Uterus (tissue), 2 donors: ENCODE data around the gene LRP1B.

ENCODE experiments used
- POLR2A ChIP-seq, 2 donors: fragments of 450-650 bp; IDR thresholded peaks; one replicate each; pipeline ENCODE4 v1.6.1; 2016; ENCODE audit warnings: antibody characterized with exemption in 2 of 2, mild to moderate bottlenecking in 1 of 2, moderate library complexity in 1 of 2
- TF ChIP-seq, protein P1 (sequence below), 4 experiments: fragments of 200-600 bp in 2 of 4; fragments of 450-650 bp in 2 of 4; sonication (generic) in 2 of 4; IDR thresholded peaks; one replicate each; pipeline ENCODE4 v1.5.1; 2016 to 2019; ENCODE audit warnings: antibody characterized with exemption in 4 of 4, mild to moderate bottlenecking in 2 of 4, moderate library complexity in 1 of 4

GRCh38 chr2:141065042-141065441 is 1065.8 kb downstream of the LRP1B start:
- TF ChIP-seq, protein P1, sequence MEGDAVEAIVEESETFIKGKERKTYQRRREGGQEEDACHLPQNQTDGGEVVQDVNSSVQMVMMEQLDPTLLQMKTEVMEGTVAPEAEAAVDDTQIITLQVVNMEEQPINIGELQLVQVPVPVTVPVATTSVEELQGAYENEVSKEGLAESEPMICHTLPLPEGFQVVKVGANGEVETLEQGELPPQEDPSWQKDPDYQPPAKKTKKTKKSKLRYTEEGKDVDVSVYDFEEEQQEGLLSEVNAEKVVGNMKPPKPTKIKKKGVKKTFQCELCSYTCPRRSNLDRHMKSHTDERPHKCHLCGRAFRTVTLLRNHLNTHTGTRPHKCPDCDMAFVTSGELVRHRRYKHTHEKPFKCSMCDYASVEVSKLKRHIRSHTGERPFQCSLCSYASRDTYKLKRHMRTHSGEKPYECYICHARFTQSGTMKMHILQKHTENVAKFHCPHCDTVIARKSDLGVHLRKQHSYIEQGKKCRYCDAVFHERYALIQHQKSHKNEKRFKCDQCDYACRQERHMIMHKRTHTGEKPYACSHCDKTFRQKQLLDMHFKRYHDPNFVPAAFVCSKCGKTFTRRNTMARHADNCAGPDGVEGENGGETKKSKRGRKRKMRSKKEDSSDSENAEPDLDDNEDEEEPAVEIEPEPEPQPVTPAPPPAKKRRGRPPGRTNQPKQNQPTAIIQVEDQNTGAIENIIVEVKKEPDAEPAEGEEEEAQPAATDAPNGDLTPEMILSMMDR (IDR thresholded peaks at IDR 0.05) = no peak
- TF ChIP-seq POLR2A (IDR thresholded peaks at IDR 0.05) = no peak
